GM19023 (cell line): Measurements from ENCODE around the gene FRMD4A.
A peak's percentile ranks its signal among the peaks of the same experiment; 100 is the strongest.
"Not testable (repeated sequence)": the region's sequence is repeated elsewhere in the genome, so short reads cannot be mapped to it uniquely, and the experiment has no call there.

ENCODE experiments used
- ATAC-seq: cut with Tn5 transposase; IDR thresholded peaks from one replicate; pipeline ENCODE4 v1.9.1; 2021; ENCODE audit warnings: mild to moderate bottlenecking, moderate library complexity; ENCODE audit not compliant: unreplicated experiment

FRMD4A gene

DNA sequence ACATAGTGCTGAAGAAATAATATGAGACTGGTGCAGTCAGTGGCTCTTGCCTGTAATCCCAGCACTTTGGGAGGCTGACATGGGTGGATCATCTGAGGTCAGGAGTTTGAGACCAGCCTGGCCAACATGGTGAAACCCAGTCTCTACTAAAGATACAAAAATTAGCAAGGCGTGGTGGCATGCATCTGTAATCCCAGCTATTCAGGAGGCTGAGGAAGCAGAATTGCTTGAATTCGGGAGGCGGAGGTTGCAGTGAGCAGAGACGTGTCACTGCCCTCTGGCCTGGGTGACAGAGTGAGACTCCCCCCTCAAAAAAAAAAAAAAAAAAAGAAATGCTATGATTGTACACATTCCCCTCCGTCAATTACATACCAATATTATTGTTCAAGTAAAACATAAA is 615.1 kb downstream of the FRMD4A start:
- not testable (repeated sequence) for ATAC-seq

DNA sequence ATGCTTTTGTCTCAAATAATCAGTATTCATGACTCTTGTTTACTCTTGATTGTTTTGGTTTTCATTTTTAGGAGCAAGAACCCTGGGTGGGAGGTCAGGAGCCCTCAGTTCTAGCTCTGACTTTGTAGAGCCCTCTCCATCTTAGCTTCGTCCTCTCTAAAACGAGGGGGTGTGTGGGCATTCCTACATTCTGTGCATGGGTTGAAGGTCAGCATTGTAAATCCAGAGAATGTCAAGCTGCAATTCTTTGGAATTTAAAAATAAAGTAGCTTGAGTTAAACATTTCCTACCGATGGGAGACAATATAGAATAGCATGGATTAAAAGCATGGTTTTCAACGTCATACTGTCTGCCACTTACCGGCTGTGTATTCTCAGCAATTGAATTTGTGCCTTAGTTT is 615.6 kb downstream of the FRMD4A start:
- ATAC-seq = no peak

DNA sequence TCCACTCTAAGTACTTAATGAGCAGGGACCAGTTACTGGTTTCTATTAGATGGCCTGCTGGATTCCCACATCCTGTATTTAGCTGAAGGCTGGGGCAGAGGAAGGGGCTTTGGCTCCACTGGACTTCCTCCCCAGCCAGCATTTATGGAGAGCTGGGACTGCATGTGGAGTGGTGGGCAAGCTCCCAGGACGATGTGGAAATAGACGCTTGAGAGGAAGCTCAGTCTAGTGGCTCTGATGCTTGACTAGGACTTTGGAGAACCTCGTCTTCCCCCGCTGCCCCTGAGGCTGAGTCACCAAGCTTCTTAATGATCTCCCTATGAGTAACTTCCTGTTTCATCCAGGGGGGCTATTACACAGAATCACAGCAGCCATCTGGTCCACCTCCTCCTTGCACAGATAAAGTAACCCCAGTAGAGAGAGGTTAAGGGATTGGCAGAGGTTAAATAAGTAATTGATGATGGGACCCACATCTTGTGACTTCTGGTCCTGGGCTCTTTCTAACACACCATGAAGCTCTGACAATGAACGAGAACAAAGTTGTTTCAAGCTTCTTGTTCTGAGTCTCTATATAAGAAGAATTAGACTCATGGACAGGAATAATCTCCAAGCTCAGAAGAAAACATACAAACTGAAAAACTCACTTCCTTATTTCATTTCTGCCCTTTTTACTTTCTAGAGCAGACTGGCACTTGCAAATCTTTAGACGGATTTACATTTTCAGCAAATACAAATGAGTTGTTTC is 617.7 kb downstream of the FRMD4A start:
- peak; percentile 80 for ATAC-seq

DNA sequence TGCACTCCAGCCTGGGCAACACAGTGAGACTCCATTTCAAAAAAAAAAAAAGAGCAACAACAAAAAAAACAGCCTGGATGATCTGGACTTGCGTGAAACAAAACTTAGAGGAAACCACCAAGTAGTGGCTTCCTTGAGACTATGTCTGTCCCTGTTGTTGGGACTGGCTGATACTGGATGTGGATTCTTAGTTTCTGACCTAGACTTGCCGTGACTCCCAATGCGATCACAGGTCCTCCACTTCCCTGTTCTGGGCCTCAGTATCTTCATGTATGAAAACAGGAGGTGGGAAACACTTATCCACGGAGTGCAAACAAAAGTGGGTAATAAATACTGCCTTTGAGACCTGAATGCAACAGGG is 618.3 kb downstream of the FRMD4A start:
- peak; percentile 9 for ATAC-seq

DNA sequence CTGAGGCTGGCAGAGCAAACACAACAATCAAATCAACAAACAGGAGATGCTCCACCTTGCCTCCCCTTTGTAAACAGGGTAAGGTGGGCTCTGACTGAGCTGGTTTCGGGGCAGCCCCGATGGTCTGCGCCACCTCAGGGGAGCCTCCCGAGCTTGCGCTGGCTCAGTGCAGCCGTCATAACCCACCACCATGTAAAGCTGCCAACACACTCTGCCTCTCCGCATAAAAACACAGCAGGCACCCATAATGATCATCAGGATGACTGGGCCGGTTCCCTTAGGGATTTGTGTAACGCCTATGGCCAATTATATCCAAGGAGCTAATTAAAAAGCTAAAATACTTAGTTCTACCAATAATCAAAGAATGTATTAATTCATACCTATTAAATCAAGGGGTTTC is 619.4 kb downstream of the FRMD4A start:
- no peak for ATAC-seq

DNA sequence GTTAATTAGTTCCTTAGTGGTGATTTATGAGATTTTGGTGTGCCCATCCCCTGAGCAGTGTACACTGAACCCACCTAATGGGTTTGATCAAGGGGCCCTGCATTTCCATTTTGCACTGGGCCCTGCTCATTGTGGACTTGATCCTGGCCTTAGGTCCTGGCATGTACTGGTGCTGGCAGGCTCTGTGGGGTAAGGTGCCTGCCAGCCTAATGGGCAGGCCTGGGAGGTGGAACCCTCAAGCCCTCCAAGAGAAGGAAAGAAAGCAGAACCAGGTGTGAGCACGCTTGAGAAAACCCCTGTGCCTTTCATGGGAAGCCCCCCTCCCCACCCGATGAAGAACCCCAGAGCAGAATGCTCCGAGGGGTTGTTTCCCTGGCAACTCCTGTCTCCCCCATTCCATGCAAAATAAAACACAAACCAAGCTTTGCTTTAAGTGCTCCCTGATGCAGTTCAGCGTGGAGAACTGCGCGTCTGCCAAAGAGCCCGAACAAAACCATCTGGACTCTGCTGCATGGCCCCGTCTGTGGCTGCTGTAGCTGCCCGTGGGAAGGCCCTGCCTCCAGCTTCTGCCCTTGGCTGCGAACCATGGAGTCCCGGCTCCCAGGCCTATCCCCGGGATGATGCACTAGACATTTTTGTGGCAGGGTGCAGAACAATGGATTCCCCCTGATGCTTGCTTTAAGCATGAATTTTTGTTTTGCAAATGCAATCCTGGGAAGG is 620.6 kb downstream of the FRMD4A start:
- ATAC-seq = no peak

DNA sequence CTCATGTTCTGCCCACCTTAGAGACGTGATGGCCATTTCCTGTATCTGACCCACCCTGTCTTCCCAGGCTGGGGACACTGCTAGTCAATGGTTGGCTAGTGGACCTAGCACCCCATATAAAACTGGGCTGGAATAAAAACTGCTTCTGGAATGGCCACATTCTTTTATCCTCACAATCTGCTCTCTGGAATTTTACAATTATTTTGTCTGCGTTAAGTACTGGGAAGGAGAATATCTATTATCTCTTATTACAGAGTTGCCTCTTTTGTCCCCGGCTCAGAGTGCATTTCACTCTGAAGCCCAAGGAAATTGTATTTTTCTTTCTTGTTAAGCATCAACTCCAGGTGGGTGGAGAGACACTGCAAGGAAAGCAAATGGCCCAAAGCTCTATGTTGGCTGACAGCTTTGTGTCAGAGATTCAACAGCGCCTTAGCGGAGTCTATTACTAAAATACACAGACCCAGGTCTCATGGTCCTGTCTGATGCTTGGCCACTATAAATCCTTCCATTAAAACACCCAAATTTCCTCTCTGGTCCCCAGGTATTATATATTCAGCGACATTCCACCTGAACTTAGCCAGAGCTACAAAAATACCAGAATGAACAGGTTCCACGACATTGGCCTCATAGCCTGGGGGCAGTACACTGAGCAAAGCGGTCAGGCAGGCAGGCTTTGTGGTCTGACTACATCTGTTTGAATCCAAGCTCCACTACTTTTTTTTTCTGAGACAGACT is 622.3 kb downstream of the FRMD4A start:
- ATAC-seq = no peak

DNA sequence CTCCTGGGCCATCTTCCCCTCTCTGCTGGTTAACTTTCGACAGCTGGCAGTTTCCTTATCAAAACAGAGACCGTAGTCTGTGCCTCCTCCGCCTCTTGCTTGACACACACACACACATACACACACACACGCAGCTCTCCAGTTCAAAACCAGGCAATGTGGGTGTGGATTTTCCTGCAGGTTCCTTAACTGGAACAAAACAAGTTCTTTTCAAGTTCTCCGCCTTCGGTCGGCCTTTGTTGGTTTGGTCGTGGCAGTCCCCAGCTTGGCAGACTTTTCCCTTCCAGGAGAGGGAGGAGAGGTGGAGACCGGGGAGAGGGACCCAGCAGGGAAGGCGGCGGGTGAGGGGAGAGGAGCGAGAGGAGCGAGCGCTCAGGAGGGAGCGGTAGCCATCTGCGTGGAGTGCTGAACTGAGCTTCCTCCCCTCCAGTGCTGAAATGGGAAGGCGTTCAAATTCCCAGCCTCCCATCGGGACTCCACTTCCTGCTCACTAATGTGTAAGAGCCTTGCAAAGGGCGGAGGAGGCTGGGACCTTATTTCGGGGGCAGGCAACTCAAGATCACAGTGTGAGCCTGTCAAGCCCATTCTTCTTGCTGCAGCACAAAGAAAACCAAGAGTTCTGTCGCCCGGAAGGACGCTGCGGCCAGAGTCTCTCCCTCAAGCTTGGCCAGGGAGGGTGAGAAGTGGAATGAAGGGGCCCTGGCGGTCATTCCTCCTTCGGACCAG is 623.4 kb downstream of the FRMD4A start:
- ATAC-seq = peak; percentile 47

DNA sequence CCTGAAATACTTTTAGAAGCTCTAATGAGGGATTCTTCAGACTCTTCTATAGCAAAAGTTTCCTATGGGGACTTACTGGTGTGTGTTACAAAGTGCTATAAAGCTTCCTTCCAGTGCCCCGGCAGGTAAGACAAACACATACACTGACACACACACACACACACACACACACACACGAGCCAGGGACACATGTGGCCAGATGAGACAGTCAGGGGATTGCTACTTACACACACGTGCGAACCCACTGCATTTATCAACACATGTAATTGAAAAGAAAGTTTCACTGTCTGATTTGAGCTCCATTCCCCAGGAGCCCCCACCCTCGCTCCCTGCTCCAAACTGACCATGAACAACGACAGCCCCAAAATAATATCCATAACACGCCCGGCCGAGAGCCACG is 624.1 kb downstream of the FRMD4A start:
- ATAC-seq = no peak

DNA sequence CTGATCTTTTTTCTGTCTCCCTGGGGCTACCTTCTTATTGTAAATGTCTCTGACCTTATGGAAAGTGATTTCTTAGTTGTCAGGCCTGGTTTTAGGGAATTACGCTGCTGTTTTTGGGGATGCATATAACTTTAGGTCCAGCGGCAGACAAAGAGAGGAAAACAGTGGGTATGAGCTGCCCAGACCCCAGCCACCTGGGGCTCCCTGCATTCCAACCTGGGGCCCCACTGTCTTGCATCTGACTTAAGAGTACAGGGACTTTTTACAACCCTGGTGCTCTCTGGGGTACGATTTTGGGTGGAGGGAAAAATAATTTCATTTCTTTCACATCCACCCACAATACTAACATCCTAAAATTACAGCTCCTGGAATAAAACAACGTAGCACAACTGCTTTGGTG is 624.5 kb downstream of the FRMD4A start:
- no peak for ATAC-seq

DNA sequence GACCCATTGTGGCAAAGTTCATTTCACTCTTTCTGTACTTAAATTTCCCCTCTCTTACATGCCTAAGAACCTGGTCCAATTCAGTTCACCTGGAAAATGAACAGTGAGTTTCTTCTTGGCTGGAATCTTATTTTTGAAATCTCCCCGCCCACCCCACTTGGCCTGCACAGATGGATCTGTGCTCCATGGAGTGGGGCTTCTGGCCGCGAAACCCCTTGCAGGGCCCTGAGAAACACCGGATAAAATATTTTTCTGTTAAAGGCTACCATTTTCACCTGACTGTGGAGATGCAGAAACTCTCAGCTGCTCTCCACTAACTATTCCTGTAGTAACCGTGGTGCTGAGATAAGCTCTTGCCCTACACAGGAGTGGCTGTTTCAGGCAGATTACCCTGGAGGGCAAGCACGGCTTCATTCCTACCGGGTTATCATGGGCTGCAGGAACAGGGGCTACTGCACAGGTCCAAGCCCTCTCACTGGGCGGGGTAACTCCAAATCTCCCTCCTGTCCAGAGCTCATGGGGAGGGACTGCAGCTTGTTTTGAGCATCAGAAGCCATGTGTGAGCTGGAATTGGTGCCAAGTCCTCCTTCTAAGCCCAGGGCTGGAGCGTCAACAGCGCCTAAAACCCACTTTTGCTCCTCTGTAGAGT is 625.1 kb downstream of the FRMD4A start:
- ATAC-seq = no peak

DNA sequence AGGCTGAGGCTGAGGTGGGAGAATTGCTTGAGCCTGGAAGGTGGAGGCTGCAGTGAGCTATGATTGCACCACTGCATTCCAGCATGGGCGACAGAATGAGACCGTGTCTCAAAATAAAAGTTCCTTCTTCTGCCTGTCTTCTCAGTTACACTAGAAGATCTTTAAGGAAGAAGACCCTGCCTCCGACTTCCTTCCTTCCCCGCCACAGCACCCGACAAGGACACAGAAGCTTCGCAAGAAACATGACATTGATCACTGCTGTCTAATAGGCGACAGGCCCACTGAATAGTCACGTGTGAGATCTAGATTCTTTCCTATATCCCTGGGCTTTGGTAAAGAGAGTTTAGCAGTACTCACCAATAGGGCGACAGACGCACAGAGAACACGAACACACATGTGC is 625.8 kb downstream of the FRMD4A start:
- no peak for ATAC-seq

DNA sequence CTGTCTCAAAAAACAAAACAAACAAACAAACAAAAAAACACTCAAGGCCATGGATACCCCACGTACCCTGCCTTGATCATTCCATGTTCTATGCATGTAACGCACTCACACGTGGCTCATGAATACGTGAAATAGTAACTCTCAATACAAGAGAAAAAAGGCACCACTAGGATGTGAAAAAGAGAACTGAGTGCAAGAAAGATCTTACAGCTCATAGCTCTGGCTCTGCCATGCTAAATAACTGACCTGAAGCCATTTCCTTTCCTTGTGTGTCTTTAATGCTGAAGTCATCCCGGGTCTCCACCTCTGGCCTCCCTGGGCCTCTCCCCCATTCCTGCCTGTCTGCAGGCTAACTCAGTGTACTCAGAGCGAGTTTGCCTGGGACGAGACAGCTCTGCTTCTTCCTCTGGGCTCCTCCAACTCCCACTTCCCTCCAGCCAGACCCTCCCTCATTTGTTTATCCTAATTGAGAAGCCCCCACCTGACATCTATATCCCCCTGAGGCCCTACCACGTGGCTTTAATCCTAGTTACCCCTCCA is 626.7 kb downstream of the FRMD4A start:
- ATAC-seq = no peak

DNA sequence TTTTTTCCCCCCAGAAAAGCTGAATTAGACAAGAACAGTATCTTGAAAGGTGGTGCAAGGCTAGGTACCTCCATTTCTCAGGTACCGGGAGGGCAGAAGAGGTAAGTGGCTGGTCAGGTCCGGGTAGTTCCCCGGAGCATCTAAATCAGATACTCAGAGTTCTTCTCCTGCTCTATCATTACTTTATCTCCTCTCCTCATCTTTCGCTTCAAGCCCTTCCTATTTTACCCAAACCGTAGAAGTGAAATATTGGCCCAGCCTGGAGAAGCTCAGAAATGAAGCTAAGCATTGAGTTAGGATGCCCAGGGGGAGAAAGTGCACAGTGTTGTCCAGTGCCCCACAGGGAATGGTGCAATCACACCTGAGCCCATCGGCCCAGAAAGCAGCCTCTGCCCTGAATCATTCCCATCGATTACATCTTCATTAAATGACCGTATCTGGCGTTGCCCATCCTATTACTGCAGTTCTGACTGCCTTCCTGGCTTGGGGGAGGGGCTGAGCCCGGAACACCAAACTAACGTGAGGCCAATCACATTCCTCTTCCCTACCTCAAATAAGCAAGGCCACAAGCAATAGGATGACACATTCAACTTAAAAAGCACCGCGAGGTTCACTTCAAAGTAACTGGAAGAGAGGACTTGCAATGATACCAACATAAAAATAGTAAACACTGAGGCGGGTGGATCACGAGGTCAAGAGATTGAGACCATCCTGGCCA is 627.5 kb downstream of the FRMD4A start:
- no peak for ATAC-seq

DNA sequence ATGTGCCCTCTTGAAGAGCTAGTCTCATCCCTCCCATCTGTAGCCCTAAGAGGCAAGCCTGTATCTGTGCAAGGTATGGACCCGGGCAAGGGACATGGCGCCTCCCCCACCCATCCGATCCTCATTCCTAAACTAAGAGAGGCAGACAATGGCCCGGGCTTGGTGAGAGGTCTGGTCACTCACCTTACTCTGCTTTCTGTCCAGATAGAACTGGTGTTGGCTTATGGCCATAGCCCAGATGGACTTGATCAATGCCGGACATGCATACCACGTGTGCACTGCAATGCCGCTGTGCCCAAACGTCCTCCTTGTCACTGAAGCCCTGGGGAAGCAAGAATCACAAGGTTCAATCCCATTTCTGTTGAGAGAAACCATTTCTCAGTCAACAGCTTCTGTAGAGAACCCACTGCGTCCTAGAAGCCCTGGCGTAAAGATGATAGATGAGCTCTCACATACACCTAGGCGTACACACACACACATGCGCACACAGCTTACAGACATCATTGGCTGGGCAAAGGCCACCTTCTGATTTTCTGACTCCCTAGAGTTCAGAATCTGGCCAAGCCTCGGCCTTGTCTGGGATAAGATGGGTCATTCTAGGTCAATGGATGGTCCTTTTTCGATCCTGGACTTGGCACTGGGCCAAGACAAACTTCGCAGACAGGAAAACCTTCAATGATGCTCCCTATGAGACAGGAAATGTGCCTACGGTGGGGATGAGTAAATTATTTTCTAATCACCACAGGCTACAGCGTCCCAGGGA is 629.4 kb downstream of the FRMD4A start:
- ATAC-seq = no peak

DNA sequence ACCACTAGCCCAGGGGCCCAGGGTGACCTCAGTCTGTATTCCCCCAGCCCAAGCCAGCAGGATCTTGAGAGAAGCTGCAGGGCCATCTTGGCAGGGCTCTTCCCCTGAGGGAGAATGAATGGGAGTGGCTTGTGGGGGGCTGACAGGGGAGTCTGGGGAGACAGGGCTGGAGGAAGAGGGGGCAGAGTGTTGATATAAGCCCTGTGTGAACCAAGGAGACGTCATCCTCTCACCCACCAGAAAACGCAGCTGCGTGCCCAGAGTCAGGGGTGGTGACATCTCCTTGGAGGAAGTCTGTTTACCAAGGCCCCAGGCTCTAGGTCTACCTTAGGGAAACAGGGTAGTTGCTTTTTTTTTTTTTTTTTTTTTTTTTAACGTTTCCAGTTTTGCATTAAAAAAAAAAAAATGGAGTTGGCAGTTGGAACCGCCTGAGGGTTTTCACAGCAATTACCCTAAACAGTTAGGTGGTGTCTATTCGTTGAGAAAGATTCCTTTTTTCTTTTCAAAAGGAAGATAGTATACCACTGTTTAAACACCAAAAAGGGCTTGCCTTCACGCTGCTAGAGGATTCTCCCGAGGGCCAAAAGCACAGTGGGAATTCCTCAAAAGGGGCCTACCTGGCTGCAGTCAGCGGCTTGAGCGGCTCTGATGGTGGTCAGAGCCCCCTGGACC is 630.1 kb downstream of the FRMD4A start:
- ATAC-seq = no peak

DNA sequence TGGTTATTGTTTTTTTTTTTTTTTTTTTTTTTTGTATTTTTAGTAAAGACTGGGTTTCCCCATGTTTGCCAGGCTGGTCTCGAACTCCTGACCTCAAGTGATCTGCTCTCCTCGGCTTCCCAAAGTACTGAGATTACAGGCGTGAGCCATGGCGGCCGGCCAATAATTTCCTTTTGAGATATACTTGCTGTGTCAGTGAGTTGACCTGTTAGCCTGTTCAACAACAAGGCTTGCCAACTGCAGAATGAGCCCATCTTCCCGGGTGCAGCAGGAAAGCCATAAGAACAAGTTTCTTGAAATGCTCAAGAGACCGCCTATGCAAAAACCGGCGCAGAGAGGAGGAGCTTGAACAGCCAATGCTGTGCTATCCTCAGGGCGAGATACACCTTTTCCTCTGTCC is 631.5 kb downstream of the FRMD4A start:
- ATAC-seq = no peak

DNA sequence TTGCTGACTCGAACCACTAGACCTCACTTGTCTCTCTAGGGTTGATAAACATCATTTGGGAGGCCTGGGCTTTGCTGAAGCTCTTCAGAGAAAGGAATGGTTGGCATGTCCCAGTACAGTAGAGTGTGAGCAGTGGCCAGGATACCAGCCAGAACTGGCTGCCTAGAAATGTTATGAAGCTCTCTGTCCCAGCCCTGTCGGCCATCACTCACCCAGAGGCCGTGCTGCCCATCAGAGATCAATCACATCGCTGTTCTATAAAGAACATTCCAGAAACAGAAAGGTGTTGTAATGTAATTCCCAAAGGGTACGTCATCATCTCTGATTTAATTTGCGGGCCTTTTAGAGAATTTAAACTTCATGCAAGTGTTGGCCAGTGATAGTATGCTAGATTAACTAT is 632.5 kb downstream of the FRMD4A start:
- no peak for ATAC-seq

DNA sequence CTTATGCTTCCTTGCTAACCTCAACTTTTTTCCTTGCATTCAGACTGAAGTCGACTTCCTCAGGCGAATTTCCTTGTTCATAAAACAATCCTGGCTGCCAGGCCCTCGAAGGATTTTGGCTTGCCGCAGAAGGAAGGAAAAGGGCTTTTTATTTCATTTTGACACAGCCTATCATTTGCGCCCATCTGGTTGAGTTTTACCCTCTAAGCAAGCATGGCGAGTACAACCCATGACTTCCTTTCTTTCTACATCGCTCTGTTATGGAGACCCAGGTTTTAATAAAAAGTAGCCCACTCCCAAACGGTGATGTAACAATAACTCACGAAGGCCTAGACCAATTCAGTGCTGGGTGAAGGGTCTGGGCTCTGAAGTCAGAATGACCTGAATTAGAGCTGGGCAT is 634.7 kb downstream of the FRMD4A start:
- no peak for ATAC-seq
